Measurements from ENCODE around the gene IFT172. TPM values are rescaled to one million over a fixed set of nuclear protein-coding genes. Genes with fewer than 3 reads are reported as not detected.
A peak's percentile ranks its signal among the peaks of the same experiment; 100 is the strongest.
"Not testable (repeated sequence)": the region's sequence is repeated elsewhere in the genome, so short reads cannot be mapped to it uniquely, and the experiment has no call there.

Gene IFT172, protein sequence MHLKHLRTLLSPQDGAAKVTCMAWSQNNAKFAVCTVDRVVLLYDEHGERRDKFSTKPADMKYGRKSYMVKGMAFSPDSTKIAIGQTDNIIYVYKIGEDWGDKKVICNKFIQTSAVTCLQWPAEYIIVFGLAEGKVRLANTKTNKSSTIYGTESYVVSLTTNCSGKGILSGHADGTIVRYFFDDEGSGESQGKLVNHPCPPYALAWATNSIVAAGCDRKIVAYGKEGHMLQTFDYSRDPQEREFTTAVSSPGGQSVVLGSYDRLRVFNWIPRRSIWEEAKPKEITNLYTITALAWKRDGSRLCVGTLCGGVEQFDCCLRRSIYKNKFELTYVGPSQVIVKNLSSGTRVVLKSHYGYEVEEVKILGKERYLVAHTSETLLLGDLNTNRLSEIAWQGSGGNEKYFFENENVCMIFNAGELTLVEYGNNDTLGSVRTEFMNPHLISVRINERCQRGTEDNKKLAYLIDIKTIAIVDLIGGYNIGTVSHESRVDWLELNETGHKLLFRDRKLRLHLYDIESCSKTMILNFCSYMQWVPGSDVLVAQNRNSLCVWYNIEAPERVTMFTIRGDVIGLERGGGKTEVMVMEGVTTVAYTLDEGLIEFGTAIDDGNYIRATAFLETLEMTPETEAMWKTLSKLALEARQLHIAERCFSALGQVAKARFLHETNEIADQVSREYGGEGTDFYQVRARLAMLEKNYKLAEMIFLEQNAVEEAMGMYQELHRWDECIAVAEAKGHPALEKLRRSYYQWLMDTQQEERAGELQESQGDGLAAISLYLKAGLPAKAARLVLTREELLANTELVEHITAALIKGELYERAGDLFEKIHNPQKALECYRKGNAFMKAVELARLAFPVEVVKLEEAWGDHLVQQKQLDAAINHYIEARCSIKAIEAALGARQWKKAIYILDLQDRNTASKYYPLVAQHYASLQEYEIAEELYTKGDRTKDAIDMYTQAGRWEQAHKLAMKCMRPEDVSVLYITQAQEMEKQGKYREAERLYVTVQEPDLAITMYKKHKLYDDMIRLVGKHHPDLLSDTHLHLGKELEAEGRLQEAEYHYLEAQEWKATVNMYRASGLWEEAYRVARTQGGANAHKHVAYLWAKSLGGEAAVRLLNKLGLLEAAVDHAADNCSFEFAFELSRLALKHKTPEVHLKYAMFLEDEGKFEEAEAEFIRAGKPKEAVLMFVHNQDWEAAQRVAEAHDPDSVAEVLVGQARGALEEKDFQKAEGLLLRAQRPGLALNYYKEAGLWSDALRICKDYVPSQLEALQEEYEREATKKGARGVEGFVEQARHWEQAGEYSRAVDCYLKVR (N-terminal part only)
- total RNA-seq (2014; rRNA removed; shearing (Covaris generic)), result 21.1 and 24.0 TPM in 2 replicates

DNA sequence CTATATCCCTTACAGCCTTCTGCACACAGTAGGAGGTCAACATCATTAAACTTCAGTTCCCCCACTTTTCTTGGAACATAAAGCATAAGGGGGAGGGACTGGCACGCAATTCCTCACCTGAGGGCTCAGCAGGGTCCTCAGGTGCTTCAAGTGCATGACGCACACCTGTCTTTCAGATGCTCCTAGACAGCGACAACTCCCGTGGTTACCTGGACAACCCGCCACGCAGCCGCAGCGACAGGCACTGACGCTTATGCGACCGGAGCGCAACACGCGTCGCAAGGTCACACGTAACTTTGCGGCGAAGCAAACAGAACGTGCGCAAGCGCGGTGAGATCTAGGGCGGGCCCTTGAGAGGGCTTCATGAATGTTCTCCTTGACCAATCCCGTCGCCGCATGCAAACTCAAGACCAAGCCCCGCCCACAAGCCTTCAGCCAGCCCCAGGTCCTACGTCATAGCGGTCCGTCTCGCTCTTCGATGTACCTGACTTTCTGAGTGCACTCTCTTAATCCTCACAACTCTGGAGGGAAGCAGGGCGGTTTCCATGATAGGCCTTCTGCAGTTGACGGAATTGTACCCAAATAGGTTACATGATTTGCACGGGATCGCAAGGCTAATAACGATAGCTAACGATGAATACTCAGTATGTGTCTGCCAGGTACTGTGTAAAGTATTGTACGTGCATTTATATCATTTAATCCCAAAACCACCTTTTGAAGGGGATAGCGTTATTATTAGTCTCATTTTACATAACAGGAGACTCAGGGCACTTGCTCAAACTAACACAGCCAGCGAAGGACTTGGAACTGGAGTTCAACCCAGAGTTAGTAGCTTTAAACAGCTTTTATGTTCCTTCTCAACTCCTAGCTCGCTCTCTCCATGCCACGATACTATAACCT is at the start of gene IFT172:
Gene IFT172 (minus strand): TSS at position 246 of the 900 bp plus-strand sequence. CDS start 90 bp downstream, at position 156.
- peak; percentile 100 for DNase-seq (ENCODE audit: low spot score)

DNA sequence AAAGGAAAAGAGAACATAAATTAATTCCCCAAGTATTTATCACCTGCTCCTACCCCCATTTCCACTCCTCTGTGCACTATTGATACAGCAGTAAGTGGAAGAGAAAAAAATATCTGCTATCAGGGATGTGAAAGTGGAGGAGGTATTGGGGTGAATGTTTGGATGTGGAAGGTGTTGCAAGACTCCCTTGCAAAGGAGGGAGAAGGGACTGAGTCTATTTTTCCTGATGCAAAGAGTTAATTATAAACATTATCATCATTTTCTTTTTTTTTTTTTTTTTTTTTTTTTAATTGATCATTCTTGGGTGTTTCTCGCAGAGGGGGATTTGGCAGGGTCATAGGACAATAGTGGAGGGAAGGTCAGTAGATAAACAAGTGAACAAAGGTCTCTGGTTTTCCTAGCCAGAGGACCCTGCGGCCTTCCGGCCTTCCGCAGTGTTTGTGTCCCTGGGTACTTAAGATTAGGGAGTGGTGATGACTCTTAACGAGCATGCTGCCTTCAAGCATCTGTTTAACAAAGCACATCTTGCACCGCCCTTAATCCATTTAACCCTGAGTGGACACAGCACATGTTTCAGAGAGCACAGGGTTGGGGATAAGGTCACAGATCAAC is 49.4 kb upstream of the IFT172 start:
- DNase-seq (ENCODE audit: low spot score), result not testable (repeated sequence)

DNA sequence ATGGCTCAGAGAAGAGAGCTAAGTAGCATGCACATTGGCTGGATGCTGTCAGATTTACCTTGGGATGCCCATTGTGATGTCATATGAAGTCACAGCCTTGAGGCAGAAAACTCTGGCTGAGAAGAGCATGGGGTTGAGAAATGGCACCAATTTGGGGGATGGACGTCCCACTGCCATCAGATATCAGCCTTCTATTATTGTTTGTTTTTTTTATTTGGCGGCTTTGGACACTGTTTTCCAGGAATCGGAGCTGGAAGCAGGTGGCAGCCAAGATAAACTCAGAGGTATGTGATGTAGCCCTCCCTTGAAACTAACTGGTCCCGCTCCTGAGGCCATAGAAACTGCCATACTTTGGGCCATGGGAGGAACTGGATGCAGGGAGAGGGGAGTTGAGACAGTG is 47.7 kb upstream of the IFT172 start:
- DNase-seq (ENCODE audit: low spot score), result no peak

DNA sequence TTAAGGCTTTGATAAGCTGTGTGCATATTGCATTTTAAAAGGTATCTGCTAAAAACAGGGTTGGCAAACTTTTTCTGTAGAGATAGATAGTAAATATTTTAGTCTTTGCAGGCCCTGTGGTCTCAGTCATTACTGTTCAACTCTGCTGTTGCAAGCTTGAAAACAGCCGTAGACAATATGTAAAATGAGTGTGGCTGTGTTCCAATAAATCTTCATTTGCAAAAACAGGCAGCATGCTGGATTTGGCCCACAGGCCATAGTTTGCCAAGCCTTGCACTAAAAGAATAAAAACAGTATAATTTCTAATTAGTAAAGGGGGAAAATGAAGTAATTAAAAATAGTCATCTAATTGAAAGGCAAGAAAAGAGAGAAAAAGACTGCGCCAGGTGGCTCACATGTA is 42.4 kb upstream of the IFT172 start:
- DNase-seq (ENCODE audit: low spot score), result no peak

DNA sequence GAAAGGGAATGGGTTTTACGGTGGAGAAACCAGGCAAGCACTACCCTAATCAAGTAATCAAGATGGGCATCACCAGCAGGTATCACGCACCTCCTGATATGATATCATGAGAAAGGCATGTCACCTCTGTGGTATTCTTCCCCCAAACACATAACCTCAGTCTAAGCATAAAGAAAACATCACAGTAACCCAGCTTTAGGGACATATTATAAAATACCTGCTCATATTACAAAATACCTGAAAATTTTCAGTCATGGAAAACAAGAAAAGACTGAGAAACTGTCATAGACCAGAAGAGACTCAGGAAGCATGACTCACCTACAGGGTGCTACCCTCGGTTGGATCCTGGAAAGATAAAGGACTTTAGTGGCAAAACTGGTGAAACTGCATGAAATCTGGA is 37.6 kb upstream of the IFT172 start:
- DNase-seq (ENCODE audit: low spot score), result no peak

DNA sequence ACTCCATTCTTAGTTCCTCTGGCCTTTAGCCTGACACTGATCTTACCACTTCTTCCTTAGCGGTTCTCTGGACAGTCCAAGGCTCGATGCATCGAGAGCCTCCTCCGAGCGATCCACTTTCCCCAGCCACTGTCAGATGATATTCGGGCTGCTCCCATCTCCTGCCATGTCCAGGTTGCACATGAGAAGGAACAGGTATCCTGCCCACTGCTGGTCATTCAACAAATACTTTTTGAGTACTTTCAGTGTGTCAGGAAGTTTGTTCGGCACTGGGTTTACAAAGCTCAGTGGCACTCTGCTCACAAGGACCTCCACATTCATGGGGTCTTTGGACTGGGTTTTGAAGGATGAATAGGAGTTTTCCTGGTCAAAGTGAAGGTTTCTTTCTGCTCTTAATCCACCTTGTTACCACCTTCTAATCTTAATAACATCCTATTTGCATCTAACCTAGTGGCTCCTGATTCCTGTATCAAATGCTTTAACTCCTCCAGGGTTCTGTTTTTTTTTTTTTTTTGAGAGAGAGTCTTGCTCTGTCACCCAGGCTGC is 32.9 kb upstream of the IFT172 start:
- peak; percentile 41 for DNase-seq (ENCODE audit: low spot score)

DNA sequence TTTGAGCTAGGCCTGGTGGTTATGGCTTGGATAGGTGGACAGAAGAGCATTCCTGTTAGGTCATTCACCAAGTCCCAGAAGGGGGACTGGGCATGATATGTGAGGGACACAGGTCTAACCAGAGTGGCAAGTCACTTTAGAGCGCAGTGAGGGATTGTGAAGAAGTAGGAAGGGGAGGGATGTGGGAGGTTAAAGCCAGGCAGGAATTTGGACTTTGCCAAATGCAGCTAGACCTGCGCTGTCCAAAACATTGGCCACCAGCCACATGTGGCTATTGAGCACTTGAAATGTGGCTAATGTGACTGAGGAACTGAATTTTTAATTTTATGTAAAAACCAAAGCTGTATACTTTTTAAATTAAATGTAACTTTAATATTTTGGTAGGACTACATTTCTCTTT is 30.8 kb upstream of the IFT172 start:
- DNase-seq (ENCODE audit: low spot score), result no peak

DNA sequence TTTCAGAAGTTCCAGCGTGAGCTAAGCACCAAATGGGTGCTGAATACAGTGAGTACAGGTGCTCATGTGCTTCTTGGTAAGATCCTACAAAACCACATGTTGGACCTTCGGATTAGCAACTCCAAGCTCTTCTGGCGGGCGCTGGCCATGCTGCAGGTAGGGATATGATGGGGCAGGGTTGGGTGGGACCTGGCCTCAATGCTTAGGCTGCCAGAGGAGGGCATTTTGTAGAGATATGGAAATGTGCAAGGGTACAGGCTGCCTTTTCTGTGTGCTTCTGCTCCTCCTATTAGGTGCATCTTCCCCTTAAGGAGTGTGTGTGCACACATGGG is 29.2 kb upstream of the IFT172 start:
- DNase-seq (ENCODE audit: low spot score), result no peak

DNA sequence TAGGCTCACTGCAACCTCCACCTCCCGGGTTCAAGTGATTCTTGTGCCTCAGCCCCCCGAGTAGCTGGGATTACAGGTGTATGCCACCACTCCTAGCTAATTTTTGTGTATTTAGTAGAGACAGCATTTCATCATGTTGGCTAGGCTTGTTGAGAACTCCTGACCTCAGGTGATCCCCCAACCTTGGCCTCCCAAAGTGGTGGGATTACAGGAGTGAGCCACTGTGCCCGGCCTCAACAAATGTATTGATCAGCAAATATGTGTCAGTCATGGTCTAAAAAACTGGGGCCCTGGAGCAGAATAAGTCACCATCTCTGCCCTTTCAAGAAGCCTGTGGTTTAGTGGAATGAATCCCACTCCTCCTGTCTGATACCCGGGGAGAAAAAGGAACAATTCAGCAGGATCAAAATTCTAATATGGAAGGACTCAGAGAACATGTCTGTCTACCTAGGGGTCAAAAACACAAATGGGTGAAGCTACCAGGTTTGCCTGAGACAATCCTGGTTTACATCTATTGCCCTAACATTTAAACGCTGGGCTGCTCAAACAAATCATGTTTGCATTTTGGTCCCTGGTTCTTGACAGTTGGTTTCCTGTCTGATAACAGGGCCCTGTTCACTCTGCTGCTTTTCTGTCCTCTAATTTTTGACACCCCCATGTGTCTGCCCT is 28.7 kb upstream of the IFT172 start:
- no peak for DNase-seq (ENCODE audit: low spot score)

DNA sequence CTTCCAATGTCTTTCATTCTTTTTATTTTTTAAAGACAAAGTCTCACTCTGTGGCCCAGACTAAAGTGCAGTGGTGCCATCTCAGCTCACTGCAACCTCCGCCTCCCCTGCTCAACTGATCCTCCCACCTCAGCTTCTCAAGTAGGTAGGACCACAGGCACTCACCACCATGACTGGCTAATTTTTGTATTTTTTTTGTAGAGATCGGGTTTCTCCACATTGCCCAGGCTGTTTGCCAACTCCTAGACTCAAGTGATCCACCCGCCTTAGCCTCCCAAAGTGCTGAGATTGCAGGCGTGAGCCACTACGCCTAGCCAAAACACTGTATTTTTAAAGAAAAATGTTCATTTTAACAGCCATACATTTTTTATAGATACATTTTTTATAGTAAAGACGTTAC is 19.8 kb upstream of the IFT172 start:
- DNase-seq (ENCODE audit: low spot score), result no peak

DNA sequence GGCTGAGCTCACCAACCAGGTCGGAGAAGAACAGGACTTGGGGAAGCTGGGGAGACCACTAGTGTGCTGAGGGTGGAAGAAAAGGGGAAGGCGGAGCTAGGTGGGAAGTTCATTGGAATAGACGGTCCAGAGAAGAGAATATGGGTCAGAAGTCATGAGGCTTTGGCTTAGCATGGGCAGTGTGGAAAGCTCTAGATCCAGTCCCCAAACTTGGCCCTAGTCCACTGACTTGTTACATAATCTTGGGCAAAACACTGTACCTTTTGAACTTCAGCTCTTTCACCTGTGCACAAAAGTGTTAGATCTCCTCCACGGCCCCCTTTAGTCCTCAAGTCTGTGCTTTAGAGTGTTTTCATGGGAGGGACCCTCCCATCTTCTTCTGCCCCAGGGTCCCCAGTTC is 17.8 kb upstream of the IFT172 start:
- no peak for DNase-seq (ENCODE audit: low spot score)

DNA sequence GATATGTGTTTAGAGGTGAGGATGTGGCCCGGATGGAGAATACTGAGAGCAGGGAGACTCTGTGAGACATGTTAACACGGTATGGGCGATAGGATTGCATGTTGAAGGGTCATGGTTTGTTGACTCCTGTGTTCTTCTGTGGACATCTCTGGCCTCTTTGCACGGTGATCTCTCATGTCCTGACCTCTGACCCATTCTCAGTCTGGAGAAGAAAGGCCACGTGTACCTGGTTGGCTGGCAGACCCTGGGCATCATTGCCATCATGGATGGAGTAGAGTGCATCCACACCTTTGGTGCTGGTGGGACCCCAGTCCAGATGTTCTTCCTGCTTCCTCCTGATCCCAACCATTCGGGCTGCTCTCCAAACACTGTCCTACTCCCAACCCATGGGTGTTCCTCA is 17.0 kb upstream of the IFT172 start:
- no peak for DNase-seq (ENCODE audit: low spot score)

DNA sequence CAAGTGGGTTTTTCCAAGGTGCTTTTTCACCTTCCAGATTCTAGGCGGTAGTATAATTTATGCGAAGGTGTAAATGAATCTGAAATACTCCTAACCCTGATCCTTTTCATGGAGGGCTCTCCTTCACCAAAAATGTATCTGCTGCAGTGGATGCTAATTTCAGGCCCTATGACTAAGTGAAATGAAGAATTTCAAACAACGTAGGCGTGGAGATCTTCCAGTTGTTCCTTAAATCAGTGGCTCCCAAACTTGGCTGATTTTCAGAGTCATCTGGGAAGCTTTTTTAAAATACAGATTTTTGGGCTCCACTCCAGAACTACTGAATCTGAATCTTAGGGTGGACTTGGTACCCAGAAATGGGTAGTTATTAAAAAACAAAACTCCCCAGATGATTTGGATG is 12.6 kb upstream of the IFT172 start:
- no peak for DNase-seq (ENCODE audit: low spot score)

DNA sequence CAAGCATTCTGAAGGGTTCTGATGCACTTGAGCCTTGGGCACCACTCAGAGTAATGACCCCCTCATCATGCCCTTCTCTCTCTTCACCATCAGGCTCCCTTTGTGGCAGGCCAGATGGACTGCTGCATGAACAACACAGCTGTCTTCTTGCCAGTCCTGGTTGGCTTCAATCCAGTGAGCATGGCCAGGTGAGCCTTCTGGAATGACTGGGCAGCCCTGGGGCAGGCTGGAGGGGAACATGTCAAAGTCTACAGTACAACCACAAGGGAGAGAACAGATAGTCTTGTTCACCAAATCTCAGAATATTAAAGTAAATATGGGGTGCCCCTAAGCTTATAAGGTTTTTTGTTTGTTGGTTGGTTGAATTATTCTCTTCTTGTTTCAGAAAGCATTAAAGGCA is 11.5 kb upstream of the IFT172 start:
- DNase-seq (ENCODE audit: low spot score), result no peak

DNA sequence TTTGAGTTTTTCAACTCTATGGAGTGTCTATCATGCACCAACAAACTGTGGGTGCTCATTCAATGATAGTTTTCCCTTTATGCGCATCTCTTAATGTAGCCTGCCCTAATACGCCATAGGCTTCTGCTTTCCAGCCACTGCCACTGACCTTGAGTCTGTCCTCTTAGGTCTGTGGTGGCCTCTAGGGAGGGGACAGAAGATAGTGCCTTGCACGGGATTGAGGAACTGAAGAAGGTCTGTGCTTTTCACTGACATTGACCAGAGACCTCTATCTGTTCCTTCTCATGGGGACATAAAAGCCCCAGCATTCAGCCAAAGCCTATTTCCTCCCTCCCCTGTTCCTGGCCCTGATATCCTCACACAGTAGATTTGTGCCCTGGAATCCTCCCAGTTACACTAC is 9.4 kb upstream of the IFT172 start:
- no peak for DNase-seq (ENCODE audit: low spot score)

DNA sequence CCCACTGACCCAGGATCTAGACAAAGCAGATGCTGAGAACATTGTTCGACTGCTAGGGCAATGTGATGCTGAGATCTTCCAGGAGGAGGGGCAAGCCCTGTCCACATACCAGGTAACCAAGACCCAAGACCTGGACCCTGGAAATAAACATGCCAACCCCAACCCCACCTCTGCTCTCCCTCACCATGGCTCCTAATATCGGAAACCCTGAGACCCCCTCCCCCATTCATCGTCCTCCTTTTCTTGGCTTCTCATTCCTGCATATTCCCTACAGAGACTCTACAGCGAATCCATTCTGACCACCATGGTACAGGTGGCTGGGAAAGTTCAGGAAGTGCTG is 7.7 kb upstream of the IFT172 start:
- DNase-seq (ENCODE audit: low spot score), result no peak

DNA sequence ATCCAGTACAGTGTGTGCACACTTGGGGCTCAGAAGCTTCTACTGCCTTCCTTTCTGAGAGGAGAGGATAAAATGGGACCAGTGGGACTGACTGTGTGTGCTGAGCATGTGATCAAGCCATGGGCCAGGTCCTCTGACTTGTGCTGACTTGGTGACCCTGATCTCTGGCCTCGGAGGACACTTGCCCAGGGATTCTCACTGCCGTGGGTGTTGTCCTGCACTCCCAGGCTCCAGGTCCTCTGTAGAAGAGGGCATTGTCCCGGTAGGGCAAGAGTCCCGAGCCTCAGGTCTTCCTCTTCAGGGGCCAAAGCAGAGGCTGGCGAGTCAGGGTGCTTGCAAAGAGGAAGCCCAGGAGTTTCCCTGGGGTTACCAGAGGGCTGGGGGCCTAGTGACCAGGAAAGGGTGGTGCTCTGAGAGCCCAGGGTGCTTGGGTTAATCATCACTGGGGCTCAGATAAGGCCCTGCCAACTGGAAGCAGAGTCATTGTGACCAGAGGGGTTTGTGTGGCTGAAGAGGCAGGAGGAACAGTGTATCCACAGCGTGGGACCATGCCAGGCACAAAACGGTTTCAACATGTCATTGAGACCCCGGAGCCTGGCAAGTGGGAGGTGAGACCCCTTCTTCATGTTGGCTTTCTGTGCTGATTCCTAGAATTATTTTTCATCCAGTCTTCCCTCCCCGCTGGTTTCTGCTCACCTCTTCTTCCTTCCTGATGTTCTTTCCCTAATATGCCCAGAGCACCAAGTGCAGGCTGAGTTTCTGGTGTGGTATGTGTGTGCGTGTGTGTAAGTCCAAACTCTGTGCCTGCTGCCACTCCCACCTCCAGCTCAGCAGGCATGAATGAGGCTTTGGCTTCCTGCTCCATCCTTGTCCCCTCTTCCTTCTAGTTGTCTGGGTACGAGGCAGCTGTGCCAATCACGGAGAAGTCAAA is 7.1 kb upstream of the IFT172 start, which contains the start of gene GCKR:
Gene GCKR (plus strand): TSS at position 483 of the 931 bp plus-strand sequence. CDS start 66 bp downstream, at position 549.
- peak; percentile 52 for DNase-seq (ENCODE audit: low spot score)

DNA sequence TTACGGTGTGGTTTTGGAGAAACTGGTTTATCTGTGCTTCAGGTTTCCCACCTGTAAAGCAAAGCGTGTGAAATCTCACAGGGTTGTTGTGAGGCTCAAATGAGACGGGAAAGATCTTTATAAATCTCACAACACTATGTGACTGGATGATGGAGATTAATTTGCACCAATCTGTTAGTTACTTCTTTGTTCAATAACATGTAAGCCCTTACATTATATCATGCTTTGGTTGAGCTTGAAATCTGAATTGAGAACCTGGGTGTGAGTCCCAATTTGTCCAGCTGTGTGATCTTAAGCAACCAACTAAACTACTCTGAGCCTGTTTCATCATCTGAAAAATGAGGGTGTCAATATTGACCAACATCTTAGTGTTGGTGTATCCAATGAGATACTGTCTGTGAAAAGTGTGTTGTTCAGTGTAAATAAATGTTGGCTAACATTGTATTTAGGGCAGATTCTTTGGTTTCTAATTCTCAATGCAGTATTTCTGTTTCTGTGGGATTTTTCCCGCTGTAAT is 6.4 kb upstream of the IFT172 start:
- DNase-seq (ENCODE audit: low spot score), result no peak
